Nephron progenitor cell (in vitro differentiated cells): ENCODE data around the gene NPEPL1.

Source experiments
- DNase-seq: peaks from one replicate; pipeline ENCODE4 v3.0.0; 2021
- H3K27ac Mint-ChIP-seq: 2 replicates; pipeline ENCODE4 v1.8.0; 2021; ENCODE audit warnings: mild to moderate bottlenecking, moderate library complexity, mixed read lengths
- H3K27me3 Mint-ChIP-seq: 2 replicates; pipeline ENCODE4 v1.8.0; 2021; ENCODE audit warnings: mild to moderate bottlenecking, low read depth, mixed read lengths; ENCODE audit not compliant: poor library complexity
- H3K36me3 Mint-ChIP-seq: 2 replicates; pipeline ENCODE4 v1.8.0; 2021; ENCODE audit warnings: low read depth, mixed read lengths
- H3K4me1 Mint-ChIP-seq: 2 replicates; pipeline ENCODE4 v1.8.0; 2021; ENCODE audit warnings: mixed read lengths
- H3K4me3 Mint-ChIP-seq: 2 replicates; pipeline ENCODE4 v1.8.0; 2021; ENCODE audit warnings: mild to moderate bottlenecking, moderate library complexity, mixed read lengths
- H3K9me3 Mint-ChIP-seq: 2 replicates; pipeline ENCODE4 v1.8.0; 2021; ENCODE audit warnings: mild to moderate bottlenecking, moderate library complexity, mixed read lengths
- CTCF ChIP-seq: fragments of 200-600 bp; sonication (generic); IDR thresholded peaks from 2 replicates; pipeline ENCODE4 v1.5.0; 2021; ENCODE audit warnings: antibody characterized with exemption

Gene NPEPL1

GRCh38 chr20:58699623-58700107, 7.1 kb downstream of the NPEPL1 start:
- peaks cover 9% of the 10 kb centered on the region for H3K4me1 Mint-ChIP-seq
- no peak overlapping the region for H3K4me3 Mint-ChIP-seq
- peaks cover 21% of the 10 kb centered on the region for H3K9me3 Mint-ChIP-seq
- TF ChIP-seq CTCF, result no peak
- H3K27ac Mint-ChIP-seq, result no peak overlapping the region
- no peak for DNase-seq
- no peaks in the 10 kb centered on the region for H3K27me3 Mint-ChIP-seq
- peaks cover 49% of the 10 kb centered on the region for H3K36me3 Mint-ChIP-seq

- Mint-ChIP-seq H3K4me1 (peaks cover 9% of the 10 kb centered on the region), H3K4me3 (no peak overlapping the region), H3K36me3 (peaks cover 55% of the 10 kb centered on the region), H3K27me3 (peaks cover 3% of the 10 kb centered on the region), H3K27ac (peak overlapping the region; percentile 62), H3K9me3 (peaks cover 27% of the 10 kb centered on the region)
- no peak for DNase-seq
- no peak for TF ChIP-seq CTCF
These were observed 7.7 kb downstream of the NPEPL1 start for GRCh38 chr20:58700121-58700821.

GRCh38 chr20:58700823-58701222, 8.2 kb downstream of the NPEPL1 start:
- peaks cover 3% of the 10 kb centered on the region for H3K27me3 Mint-ChIP-seq
- H3K4me3 Mint-ChIP-seq, result no peak overlapping the region

GRCh38 chr20:58701431-58702160, 9.0 kb downstream of the NPEPL1 start:
- peaks cover 9% of the 10 kb centered on the region for H3K4me1 Mint-ChIP-seq
- H3K9me3 Mint-ChIP-seq, result peaks cover 29% of the 10 kb centered on the region
- no peak for DNase-seq
- no peak for TF ChIP-seq CTCF
- no peak overlapping the region for H3K4me3 Mint-ChIP-seq
- peaks cover 3% of the 10 kb centered on the region for H3K27me3 Mint-ChIP-seq
- H3K27ac Mint-ChIP-seq, result no peak overlapping the region
- peaks cover 64% of the 10 kb centered on the region for H3K36me3 Mint-ChIP-seq

More at GRCh38 chr20:58700823-58701222, 8.2 kb downstream of the NPEPL1 start:
- Mint-ChIP-seq H3K36me3 (peaks cover 60% of the 10 kb centered on the region), H3K9me3 (peaks cover 29% of the 10 kb centered on the region), H3K4me1 (peaks cover 9% of the 10 kb centered on the region), H3K27ac (no peak overlapping the region)
- no peak for DNase-seq
- no peak for TF ChIP-seq CTCF

GRCh38 chr20:58702161-58702510, 9.5 kb downstream of the NPEPL1 start:
- Mint-ChIP-seq H3K36me3 (peaks cover 64% of the 10 kb centered on the region), H3K4me1 (peaks cover 9% of the 10 kb centered on the region), H3K4me3 (no peak overlapping the region), H3K9me3 (peaks cover 29% of the 10 kb centered on the region), H3K27me3 (peaks cover 3% of the 10 kb centered on the region), H3K27ac (no peak overlapping the region)
- no peak for DNase-seq
- TF ChIP-seq CTCF, result no peak
